Trophoblast cell (in vitro differentiated cells and primary cell): ENCODE results near the gene CBR3.

Experiments used
- DNase-seq, 2 donors: peaks; one replicate each; pipeline ENCODE4 v3.0.0-alpha.2; 2016
- H2AFZ ChIP-seq: 2 replicates; pipeline ENCODE4 v1.6.1; 2013; ENCODE audit warnings: low read length, moderate library complexity, mild to moderate bottlenecking; ENCODE audit not compliant: insufficient read depth, poor library complexity
- H2AK5ac ChIP-seq: 2 replicates; pipeline ENCODE4 v1.6.1; 2013; ENCODE audit warnings: mild to moderate bottlenecking, low read length
- H2BK120ac ChIP-seq: 2 replicates; pipeline ENCODE4 v1.6.1; 2013; ENCODE audit warnings: low read length, mild to moderate bottlenecking, moderate library complexity; ENCODE audit not compliant: insufficient read depth, poor library complexity
- H2BK12ac ChIP-seq: 2 replicates; pipeline ENCODE4 v1.6.1; 2013; ENCODE audit warnings: mild to moderate bottlenecking, low read length, moderate library complexity
- H2BK5ac ChIP-seq: 2 replicates; pipeline ENCODE4 v1.6.1; 2013; ENCODE audit warnings: low read length, low read depth, moderate library complexity, mild to moderate bottlenecking; ENCODE audit not compliant: poor library complexity
- H3K14ac ChIP-seq: 2 replicates; pipeline ENCODE4 v1.6.1; 2013; ENCODE audit warnings: mild to moderate bottlenecking, low read length
- H3K18ac ChIP-seq: 2 replicates; pipeline ENCODE4 v1.6.1; 2013; ENCODE audit warnings: mild to moderate bottlenecking, low read length
- H3K23ac ChIP-seq: 2 replicates; pipeline ENCODE4 v1.6.1; 2013; ENCODE audit warnings: low read length
- H3K27ac ChIP-seq: 2 replicates; pipeline ENCODE4 v1.5.1; 2013; ENCODE audit warnings: low read depth, mild to moderate bottlenecking, inconsistent platforms, low read length, moderate library complexity
- H3K27me3 ChIP-seq: 2 replicates; pipeline ENCODE4 v1.6.1; 2013; ENCODE audit warnings: inconsistent platforms, mild to moderate bottlenecking, low read length, moderate library complexity; ENCODE audit not compliant: insufficient read depth
- H3K36me3 ChIP-seq, 2 experiments: 1 replicate in 1 of 2; 2 replicates in 1 of 2; pipeline ENCODE4 v1.6.1; 2013; ENCODE audit warnings: low read length in 2 of 2, mild to moderate bottlenecking in 2 of 2, moderate library complexity in 1 of 2; ENCODE audit not compliant: insufficient read depth in 2 of 2, control insufficient read depth in 1 of 2
- H3K4ac ChIP-seq: 2 replicates; pipeline ENCODE4 v1.6.1; 2013; ENCODE audit warnings: low read depth, mild to moderate bottlenecking, low read length, moderate library complexity
- H3K4me1 ChIP-seq, 2 experiments: 1 replicate in 1 of 2; 2 replicates in 1 of 2; pipeline ENCODE4 v1.6.1; 2013; ENCODE audit warnings: low read length in 2 of 2, mild to moderate bottlenecking in 2 of 2, moderate library complexity in 1 of 2; ENCODE audit not compliant: insufficient read depth in 2 of 2, control insufficient read depth in 1 of 2
- H3K4me2 ChIP-seq: 2 replicates; pipeline ENCODE4 v1.6.1; 2013; ENCODE audit warnings: inconsistent platforms, mild to moderate bottlenecking, low read length, moderate library complexity
- H3K4me3 ChIP-seq: 2 replicates; pipeline ENCODE4 v1.5.1; 2013; ENCODE audit warnings: mild to moderate bottlenecking, low read depth, low read length, inconsistent platforms
- H3K79me1 ChIP-seq: one replicate; pipeline ENCODE4 v1.6.1; 2013; ENCODE audit warnings: low read length
- H3K79me2 ChIP-seq: 2 replicates; pipeline ENCODE4 v1.6.1; 2013; ENCODE audit warnings: low read length, mild to moderate bottlenecking; ENCODE audit not compliant: control insufficient read depth, insufficient read depth, poor library complexity
- H3K9ac ChIP-seq: 2 replicates; pipeline ENCODE4 v1.6.1; 2013; ENCODE audit warnings: mild to moderate bottlenecking, low read length
- H3K9me3 ChIP-seq: 2 replicates; pipeline ENCODE4 v1.6.1; 2013; ENCODE audit warnings: low read depth, mild to moderate bottlenecking, control low read depth, inconsistent platforms, low read length; ENCODE audit not compliant: insufficient read depth
- H4K12ac ChIP-seq: 2 replicates; pipeline ENCODE4 v1.6.1; 2013; ENCODE audit warnings: low read depth, mild to moderate bottlenecking, low read length, moderate library complexity
- H4K8ac ChIP-seq: 2 replicates; pipeline ENCODE4 v1.6.1; 2013; ENCODE audit warnings: low read depth, mild to moderate bottlenecking, low read length, moderate library complexity
- H4K91ac ChIP-seq: one replicate; pipeline ENCODE4 v1.6.1; 2013; ENCODE audit warnings: low read depth, mild to moderate bottlenecking, low read length, moderate library complexity
- WGBS: extraction: QIAGEN DNeasy Blood & Tissue Kit; methylation state at CpG from one replicate; pipeline ENCODE4 v1.1.7; 2013; ENCODE audit warnings: missing lambda C conversion rate; ENCODE audit not compliant: insufficient read length, insufficient coverage; ENCODE audit errors: extremely low coverage; 5-methylcytosine and 5-hydroxymethylcytosine counted together

Gene CBR3

DNA sequence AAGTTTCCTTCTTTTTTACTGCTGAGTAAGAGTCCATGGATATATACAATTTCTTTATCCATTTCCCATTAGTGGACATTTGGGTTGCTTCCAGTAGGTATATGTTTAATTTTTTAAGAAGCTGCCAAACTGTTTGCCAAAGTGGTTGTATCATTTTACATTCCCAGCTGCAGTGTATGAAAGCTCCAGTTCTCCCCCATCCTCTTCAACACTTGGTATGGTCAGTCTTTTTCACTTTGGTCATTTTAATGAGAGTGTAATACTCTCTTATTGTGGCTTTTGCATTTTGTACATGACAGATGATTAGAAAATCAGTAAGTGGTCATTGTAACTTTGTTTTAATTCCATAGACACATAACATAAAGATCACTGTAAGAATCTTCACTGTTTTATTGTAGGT is 44.3 kb downstream of the CBR3 start:
- Histone ChIP-seq H2AFZ (no peak overlapping the region), H3K9me3 (peaks cover 2% of the 10 kb centered on the region), H3K79me2 (no peaks in the 10 kb centered on the region), H3K27ac (no peak overlapping the region), H3K4me2 (no peak overlapping the region), H2BK5ac (no peak overlapping the region), H3K79me1 (no peaks in the 10 kb centered on the region), H3K14ac (no peak overlapping the region), H3K4ac (no peak overlapping the region), H3K4me1 (peaks cover 4 to 9% of the 10 kb centered on the region in 2 experiments), H2AK5ac (no peak overlapping the region), H3K4me3 (no peak overlapping the region), H4K91ac (no peak overlapping the region), H4K8ac (no peak overlapping the region), H3K23ac (no peak overlapping the region), H3K36me3 (peaks cover 3 to 8% of the 10 kb centered on the region in 2 experiments), H3K9ac (no peak overlapping the region), H2BK12ac (no peak overlapping the region), H2BK120ac (no peak overlapping the region), H4K12ac (no peak overlapping the region), H3K18ac (no peak overlapping the region), H3K27me3 (no peaks in the 10 kb centered on the region)
- DNase-seq: no peak

DNA sequence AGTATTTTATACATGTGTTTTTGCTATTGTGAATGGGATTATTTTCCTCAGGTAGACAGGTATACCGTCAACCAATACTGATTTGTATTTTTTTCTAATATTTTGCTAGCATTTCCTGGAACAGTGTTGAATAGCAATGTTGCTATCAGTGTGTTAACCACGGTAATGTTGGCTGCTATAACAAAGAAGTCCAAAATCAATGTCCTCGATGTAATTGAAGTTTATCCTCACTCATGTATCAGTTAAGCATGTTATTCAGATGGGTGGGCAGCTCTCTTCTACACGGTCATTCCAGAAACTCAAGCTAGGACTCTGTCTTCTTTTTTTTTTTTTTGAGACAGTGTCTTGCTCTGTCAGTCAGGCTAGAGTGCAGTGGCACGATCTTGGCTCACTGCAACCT is 46.1 kb downstream of the CBR3 start:
- Histone ChIP-seq H4K8ac (no peak overlapping the region), H2AFZ (no peak overlapping the region), H3K14ac (no peak overlapping the region), H3K36me3 (peaks cover under 1 to 7% of the 10 kb centered on the region in 2 experiments), H2AK5ac (no peak overlapping the region), H2BK12ac (no peak overlapping the region), H3K4me2 (no peak overlapping the region), H3K4me1 (peaks cover 4 to 9% of the 10 kb centered on the region in 2 experiments), H3K4ac (no peak overlapping the region), H3K18ac (no peak overlapping the region), H2BK120ac (no peak overlapping the region), H3K79me1 (no peaks in the 10 kb centered on the region), H4K12ac (no peak overlapping the region), H4K91ac (no peak overlapping the region), H3K9ac (no peak overlapping the region), H3K4me3 (no peak overlapping the region), H3K27ac (no peak overlapping the region), H3K79me2 (no peaks in the 10 kb centered on the region), H3K27me3 (no peaks in the 10 kb centered on the region), H3K9me3 (peaks cover 2% of the 10 kb centered on the region), H2BK5ac (no peak overlapping the region), H3K23ac (no peak overlapping the region)
- DNase-seq: no peak
- WGBS: no CpG with 5 or more reads among the region's 5 CpGs

DNA sequence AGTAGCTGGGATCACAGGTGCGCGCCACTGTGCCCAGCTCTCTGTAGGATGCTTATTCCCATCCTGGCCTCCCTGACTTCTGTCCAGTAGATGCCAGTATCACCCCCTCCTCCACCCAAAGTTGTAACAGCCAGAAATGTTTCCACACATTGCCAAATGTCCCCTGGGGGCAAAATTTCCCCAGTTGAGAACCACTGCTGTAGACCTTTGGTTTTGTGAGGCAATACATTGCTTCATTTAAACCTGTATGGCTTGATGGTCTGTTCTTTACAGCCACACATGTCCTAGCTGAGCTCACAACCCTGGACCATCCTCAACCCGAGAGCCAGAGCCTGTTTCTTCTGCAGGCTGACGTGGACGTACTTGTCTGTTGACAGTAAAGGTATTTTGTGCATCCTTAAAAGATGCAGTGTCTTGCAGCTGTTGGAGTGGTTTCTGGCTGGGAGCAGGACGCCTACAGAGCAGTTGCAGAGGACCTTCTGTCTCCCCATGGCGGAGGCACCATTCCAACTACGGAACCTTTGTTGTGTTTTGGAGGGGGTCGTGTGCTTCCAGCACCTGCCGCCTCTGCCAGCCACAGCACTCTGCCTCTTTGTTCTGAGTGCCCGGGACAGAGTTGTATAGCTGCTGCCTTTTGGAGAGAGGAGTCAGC is 48.4 kb downstream of the CBR3 start:
- no CpG with 5 or more reads among the region's 11 CpGs for WGBS
- Histone ChIP-seq H2AFZ (no peak overlapping the region), H3K4me3 (no peak overlapping the region), H2BK120ac (no peak overlapping the region), H3K18ac (no peak overlapping the region), H4K12ac (no peak overlapping the region), H3K23ac (no peak overlapping the region), H2AK5ac (no peak overlapping the region), H3K27me3 (no peaks in the 10 kb centered on the region), H3K79me2 (no peaks in the 10 kb centered on the region), H2BK12ac (no peak overlapping the region), H4K91ac (no peak overlapping the region), H2BK5ac (no peak overlapping the region), H3K4me2 (no peak overlapping the region), H3K9me3 (no peaks in the 10 kb centered on the region), H4K8ac (no peak overlapping the region), H3K9ac (no peak overlapping the region), H3K4me1 (peaks cover 8 to 11% of the 10 kb centered on the region in 2 experiments), H3K4ac (peak overlapping the region; percentile 40), H3K14ac (no peak overlapping the region), H3K36me3 (peaks cover 0 to 2% of the 10 kb centered on the region in 2 experiments), H3K79me1 (no peaks in the 10 kb centered on the region), H3K27ac (no peak overlapping the region)
- peak; percentile 77 to 97 for DNase-seq

DNA sequence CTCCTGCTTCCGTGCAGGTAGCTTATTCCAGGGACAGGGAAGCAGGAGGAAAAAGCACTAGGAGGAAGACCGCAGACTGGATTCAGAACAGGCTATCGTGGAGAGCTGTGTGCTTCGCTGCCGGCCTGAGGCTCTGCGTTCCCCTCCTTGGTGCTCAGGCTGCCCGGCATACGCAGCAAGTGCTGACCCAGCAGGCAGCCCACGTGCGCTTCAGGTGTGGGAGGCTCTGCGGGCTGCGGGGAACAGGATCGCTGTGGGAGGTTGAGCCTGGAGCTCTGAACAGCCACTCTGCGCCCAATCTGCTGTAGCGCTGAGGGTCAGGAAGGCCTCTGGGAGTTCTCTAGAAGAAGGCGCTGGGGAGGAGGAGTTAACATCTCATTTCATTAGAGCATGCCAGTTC is 49.7 kb downstream of the CBR3 start:
- no peak overlapping the region for H3K27ac ChIP-seq
- WGBS: no CpG with 5 or more reads among the region's 16 CpGs
- peak overlapping the region; percentile 6 for H3K18ac ChIP-seq
- no peak overlapping the region for H4K91ac ChIP-seq
- H2BK12ac ChIP-seq: no peak overlapping the region
- no peak overlapping the region for H3K14ac ChIP-seq
- H2AFZ ChIP-seq: no peak overlapping the region
- no peaks in the 10 kb centered on the region for H3K79me1 ChIP-seq
- no peak overlapping the region for H3K4me2 ChIP-seq
- DNase-seq: no peak
- H2BK5ac ChIP-seq: no peak overlapping the region
- H3K9ac ChIP-seq: no peak overlapping the region
- H3K9me3 ChIP-seq: no peaks in the 10 kb centered on the region
- no peak overlapping the region for H3K4ac ChIP-seq
- peaks cover 0 to 2% of the 10 kb centered on the region in 2 experiments for H3K36me3 ChIP-seq
- H2BK120ac ChIP-seq: no peak overlapping the region
- H3K4me1 ChIP-seq: peaks cover 10 to 13% of the 10 kb centered on the region in 2 experiments
- no peak overlapping the region for H4K12ac ChIP-seq
- H3K23ac ChIP-seq: no peak overlapping the region
- no peaks in the 10 kb centered on the region for H3K79me2 ChIP-seq
- H2AK5ac ChIP-seq: no peak overlapping the region
- H4K8ac ChIP-seq: no peak overlapping the region
- H3K27me3 ChIP-seq: no peaks in the 10 kb centered on the region
- no peak overlapping the region for H3K4me3 ChIP-seq
